Measurements from ENCODE around the gene MOSMO. TPM values are rescaled to one million over a fixed set of nuclear protein-coding genes. Genes with fewer than 3 reads are reported as not detected.

The MOSMO gene
- total and polyA plus RNA-seq, 2 of the 13 experiments (the other 11 are each of a cell fraction or from before 2014, with no cell fraction given), result 26.7 to 32.6 TPM

DNA sequence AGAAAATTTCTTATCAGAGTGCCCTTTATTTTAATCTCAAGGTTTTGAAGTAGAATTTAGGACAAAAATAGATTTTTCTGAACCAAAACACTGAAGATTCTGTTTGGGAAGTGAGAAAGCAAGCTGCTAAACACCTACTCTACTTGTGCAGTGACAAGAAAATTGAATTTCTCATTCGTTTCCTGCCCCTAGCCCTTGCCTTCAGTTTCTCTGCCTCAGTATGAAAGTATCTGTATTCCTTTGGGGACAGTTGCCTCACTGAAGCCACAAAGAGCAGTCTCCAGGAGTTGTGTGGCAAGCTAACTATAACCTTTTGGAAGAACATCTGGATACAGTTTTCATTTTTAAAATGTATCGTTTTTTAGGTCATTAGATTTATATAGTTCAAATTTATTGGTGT is 19.7 kb downstream of the MOSMO start (continued):
- TF ChIP-seq, protein P1, sequence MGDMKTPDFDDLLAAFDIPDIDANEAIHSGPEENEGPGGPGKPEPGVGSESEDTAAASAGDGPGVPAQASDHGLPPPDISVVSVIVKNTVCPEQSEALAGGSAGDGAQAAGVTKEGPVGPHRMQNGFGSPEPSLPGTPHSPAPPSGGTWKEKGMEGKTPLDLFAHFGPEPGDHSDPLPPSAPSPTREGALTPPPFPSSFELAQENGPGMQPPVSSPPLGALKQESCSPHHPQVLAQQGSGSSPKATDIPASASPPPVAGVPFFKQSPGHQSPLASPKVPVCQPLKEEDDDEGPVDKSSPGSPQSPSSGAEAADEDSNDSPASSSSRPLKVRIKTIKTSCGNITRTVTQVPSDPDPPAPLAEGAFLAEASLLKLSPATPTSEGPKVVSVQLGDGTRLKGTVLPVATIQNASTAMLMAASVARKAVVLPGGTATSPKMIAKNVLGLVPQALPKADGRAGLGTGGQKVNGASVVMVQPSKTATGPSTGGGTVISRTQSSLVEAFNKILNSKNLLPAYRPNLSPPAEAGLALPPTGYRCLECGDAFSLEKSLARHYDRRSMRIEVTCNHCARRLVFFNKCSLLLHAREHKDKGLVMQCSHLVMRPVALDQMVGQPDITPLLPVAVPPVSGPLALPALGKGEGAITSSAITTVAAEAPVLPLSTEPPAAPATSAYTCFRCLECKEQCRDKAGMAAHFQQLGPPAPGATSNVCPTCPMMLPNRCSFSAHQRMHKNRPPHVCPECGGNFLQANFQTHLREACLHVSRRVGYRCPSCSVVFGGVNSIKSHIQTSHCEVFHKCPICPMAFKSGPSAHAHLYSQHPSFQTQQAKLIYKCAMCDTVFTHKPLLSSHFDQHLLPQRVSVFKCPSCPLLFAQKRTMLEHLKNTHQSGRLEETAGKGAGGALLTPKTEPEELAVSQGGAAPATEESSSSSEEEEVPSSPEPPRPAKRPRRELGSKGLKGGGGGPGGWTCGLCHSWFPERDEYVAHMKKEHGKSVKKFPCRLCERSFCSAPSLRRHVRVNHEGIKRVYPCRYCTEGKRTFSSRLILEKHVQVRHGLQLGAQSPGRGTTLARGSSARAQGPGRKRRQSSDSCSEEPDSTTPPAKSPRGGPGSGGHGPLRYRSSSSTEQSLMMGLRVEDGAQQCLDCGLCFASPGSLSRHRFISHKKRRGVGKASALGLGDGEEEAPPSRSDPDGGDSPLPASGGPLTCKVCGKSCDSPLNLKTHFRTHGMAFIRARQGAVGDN (CRISPR knock-in tag; IDR thresholded peaks at IDR 0.05), result no peak
- no peak for TF ChIP-seq ZNF550 (CRISPR knock-in tag; IDR thresholded peaks at IDR 0.05; ENCODE audit: borderline replicate concordance)
- TF ChIP-seq, protein P2, sequence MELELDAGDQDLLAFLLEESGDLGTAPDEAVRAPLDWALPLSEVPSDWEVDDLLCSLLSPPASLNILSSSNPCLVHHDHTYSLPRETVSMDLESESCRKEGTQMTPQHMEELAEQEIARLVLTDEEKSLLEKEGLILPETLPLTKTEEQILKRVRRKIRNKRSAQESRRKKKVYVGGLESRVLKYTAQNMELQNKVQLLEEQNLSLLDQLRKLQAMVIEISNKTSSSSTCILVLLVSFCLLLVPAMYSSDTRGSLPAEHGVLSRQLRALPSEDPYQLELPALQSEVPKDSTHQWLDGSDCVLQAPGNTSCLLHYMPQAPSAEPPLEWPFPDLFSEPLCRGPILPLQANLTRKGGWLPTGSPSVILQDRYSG (CRISPR knock-in tag; IDR thresholded peaks at IDR 0.05), result no peak

DNA sequence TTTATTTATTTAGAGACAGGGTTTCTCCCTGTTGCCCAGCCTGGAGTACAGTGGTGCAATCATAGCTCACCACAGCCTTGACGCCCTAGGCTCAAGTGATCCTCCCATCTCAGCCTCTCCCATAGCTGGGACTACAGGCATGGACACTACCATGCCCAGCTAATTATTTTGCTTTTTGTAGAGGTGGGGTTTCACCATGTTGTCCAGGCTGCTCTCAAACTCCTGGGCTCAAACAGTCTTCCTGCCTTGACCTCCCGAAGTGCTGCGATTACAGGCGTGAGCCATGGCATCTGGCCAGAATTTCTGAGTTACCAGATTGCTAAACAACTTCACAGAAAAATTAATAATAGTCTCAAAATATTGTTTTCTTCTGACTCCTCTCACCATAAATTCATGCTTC is 21.7 kb downstream of the MOSMO start:
- CTCF ChIA-PET (ENCODE audit: low intra/inter-chr PET ratio, low total read pairs), result interaction anchor here (1.1 kb wide), 1 partner anchor 159 kb away, joined by 3 read pairs; no protein-coding TSS in a partner anchor
- POLR2A ChIA-PET, result interaction anchor here (6.5 kb wide), 1 partner anchor 21 kb away, joined by 40 read pairs; the partner anchor contains the start of gene MOSMO
- TF ChIP-seq NKX3-1 (CRISPR knock-in tag; IDR thresholded peaks at IDR 0.05), result peak; percentile 61; the same call in 1 of the 2 replicates
- TF ChIP-seq ELF1 (CRISPR knock-in tag; IDR thresholded peaks at IDR 0.05), result 0 out of 2 replicates have a peak, but pooled peaks have one; percentile 13
- TF ChIP-seq ZSCAN25 (CRISPR knock-in tag; IDR thresholded peaks at IDR 0.05), result 0 out of 2 replicates have a peak, but pooled peaks have one; percentile 50
- TF ChIP-seq, protein P3, sequence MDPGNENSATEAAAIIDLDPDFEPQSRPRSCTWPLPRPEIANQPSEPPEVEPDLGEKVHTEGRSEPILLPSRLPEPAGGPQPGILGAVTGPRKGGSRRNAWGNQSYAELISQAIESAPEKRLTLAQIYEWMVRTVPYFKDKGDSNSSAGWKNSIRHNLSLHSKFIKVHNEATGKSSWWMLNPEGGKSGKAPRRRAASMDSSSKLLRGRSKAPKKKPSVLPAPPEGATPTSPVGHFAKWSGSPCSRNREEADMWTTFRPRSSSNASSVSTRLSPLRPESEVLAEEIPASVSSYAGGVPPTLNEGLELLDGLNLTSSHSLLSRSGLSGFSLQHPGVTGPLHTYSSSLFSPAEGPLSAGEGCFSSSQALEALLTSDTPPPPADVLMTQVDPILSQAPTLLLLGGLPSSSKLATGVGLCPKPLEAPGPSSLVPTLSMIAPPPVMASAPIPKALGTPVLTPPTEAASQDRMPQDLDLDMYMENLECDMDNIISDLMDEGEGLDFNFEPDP (CRISPR knock-in tag; conservative IDR thresholded peaks at IDR 0.05), result no peak
- peak; percentile 29; the same call in 1 of the 2 replicates for TF ChIP-seq ZNF121 (CRISPR knock-in tag; IDR thresholded peaks at IDR 0.05)
- TF ChIP-seq GATAD2A (CRISPR knock-in tag; IDR thresholded peaks at IDR 0.05), result no peak
- no peak for TF ChIP-seq GATAD1 (CRISPR knock-in tag; IDR thresholded peaks at IDR 0.05)
- TF ChIP-seq SAP130 (CRISPR knock-in tag; IDR thresholded peaks at IDR 0.05; ENCODE audit: low read depth), result peak; percentile 13; the same call in 1 of the 2 replicates
- TF ChIP-seq FOXC1 (CRISPR knock-in tag; IDR thresholded peaks at IDR 0.05; ENCODE audit: borderline replicate concordance), result no peak
- TF ChIP-seq ZNF274 (CRISPR knock-in tag; IDR thresholded peaks at IDR 0.05), result 0 out of 2 replicates have a peak, but pooled peaks have one; percentile 26
- no peak for TF ChIP-seq KLF9 (CRISPR knock-in tag; IDR thresholded peaks at IDR 0.05; ENCODE audit: low read depth)
- TF ChIP-seq ZNF3 (CRISPR knock-in tag; IDR thresholded peaks at IDR 0.05), result 0 out of 2 replicates have a peak, but pooled peaks have one; percentile 13

More for the DNA sequence above, 21.7 kb downstream of the MOSMO start:
- peak overlapping the region; percentile 66 for H3K27ac ChIP-seq (ENCODE audit: extremely low read length, insufficient read depth, low read length)
- ATAC-seq (peak; percentile 77), DNase-seq (ENCODE audit: low spot score) (no peak), FAIRE-seq (no peak)
- H2AFZ ChIP-seq (ENCODE audit: low read length), result no peak overlapping the region
- H3K4me1 ChIP-seq (ENCODE audit: insufficient read depth, low read length), result peaks cover 70% of the 10 kb centered on the region
- H3K9ac ChIP-seq (ENCODE audit: insufficient read depth, low read depth, low read length), result peak overlapping the region; percentile 28
- peaks cover 5% of the 10 kb centered on the region for H4K20me1 ChIP-seq (ENCODE audit: insufficient read depth, low read length)
- peaks cover 65% of the 10 kb centered on the region for H3K79me2 ChIP-seq (ENCODE audit: insufficient read depth, low read length)
- peaks cover 0 to 4% of the 10 kb centered on the region in 2 experiments; a peak in 4 of 5 replicates for H3K36me3 ChIP-seq (replicated peaks in 1 of 2; ENCODE audit: control insufficient read depth in 1 of 2, insufficient read depth in 2 of 2, low read length in 2 of 2)
- 33% methylated on average over 4 of the region's 4 CpGs for WGBS (ENCODE audit: low lambda C conversion rate)
- in situ Hi-C loops (cut with HindIII; ENCODE audit: extremely low pct_ligation_motif_present, low pct_unique_long_range_greater_than_20kb), result no loop called here
- H3K4me2 ChIP-seq (ENCODE audit: low read depth, low read length), result peak overlapping the region; percentile 65
- no TSS peak for BruUV-seq (replicated peaks)
- intact Hi-C loops (cut with micrococcal nuclease; ENCODE audit: unreplicated experiment), result no loop called here
- no peaks in the 10 kb centered on the region for H3K27me3 ChIP-seq (ENCODE audit: control insufficient read depth in 1 of 2, insufficient read depth in 2 of 2, low read length in 2 of 2)
- H3K9me3 ChIP-seq (ENCODE audit: low read length), result no peaks in the 10 kb centered on the region
- H3K4me3 ChIP-seq (replicated peaks in 1 of 3; ENCODE audit: insufficient read depth in 1 of 3, low read depth in 2 of 3, low read length in 3 of 3), result peak overlapping the region in 2 of 3 experiments; percentile 2 to 26; a peak in 2 of 6 replicates

All from HepG2 (cell line).